SH-SY5Y (cell line): ENCODE results near the gene FHL3.

Experiments used
- GATA2 ChIP-seq: IDR thresholded peaks from 2 replicates; pipeline ENCODE4 v1.6.1; 2011; ENCODE audit warnings: mild to moderate bottlenecking, low read depth, low read length
- GATA3 ChIP-seq: IDR thresholded peaks from 2 replicates; pipeline ENCODE4 v1.6.1; 2011; ENCODE audit warnings: low read depth, mild to moderate bottlenecking, low read length, moderate library complexity

Gene FHL3

GRCh38 chr1:37949524-37950152 lies 55.7 kb downstream of the FHL3 start:
- no peak for TF ChIP-seq GATA3
- TF ChIP-seq GATA2, result no peak

GRCh38 chr1:37948841-37949240 lies 56.5 kb downstream of the FHL3 start:
- TF ChIP-seq GATA2, result no peak
- no peak for TF ChIP-seq GATA3

GRCh38 chr1:37948166-37948565 lies 57.1 kb downstream of the FHL3 start:
- no peak for TF ChIP-seq GATA3
- no peak for TF ChIP-seq GATA2

GRCh38 chr1:37947364-37947763 lies 58.0 kb downstream of the FHL3 start:
- no peak for TF ChIP-seq GATA3
- TF ChIP-seq GATA2, result no peak
